Suppressor macrophage (primary cell): ENCODE data around the gene RSAD1.

Experiments
- DNase-seq, 4 experiments: peaks; one replicate each; pipeline ENCODE4 v3.0.0-alpha.2; 2020 to 2022

RSAD1 gene

DNA sequence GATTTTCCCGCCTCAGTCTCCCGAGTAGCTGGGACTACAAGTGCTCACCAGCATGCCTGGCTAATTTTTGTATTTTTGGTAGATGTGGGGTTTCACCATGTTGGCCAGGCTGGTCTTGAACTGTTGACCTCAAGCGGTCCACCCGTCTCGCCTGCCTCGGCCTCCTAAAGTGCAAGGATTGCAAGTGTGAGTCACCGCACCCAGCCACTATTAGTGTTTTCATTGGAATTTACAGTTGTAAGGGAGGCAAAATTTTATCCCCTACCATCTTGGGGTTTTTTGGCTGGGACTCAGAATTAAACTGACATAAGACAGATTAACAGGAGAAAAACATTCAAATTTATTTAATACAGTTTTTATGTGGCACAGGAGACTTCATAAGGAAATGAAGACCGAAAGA lies 17.3 kb downstream of the RSAD1 start:
- DNase-seq, result no peak

DNA sequence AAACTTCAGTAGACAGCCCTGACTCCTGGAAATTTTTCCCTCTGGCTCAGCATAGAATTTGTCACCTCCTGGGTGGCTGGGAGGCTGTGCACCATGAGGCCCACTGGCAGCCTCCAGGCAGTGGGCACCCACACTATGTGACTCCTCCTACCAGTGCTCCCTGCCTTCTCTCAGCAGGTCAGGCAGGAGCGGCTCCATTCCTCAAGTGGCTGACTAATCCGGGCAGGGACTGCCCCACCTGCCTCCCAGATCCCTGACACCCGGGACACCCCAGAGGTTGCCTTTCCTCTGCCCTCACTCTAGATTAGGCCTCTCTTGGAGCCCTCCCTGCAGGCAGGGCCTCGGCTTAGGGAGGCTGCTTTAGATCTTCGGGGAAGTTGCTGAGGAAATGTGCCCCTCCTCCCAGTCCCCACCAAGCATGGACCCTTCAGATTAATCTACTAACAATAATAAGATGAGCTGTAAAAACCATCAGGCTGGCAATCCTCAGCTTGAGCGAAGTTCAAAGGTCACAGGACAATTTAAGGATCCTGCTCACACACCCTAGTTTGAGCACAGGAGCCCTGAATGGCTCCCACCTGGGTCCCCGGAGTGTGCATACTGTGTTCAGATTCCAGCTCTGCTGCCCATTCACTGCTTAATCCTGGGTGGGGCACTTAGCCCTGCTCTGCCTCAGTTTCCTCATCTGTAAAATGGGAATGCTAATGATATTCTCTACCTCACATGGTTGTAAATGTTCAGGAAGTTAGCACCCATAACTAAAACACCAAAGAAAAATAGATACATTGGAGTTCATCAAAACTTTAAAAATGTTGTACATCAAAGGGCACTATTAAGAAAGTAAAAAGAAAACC lies 19.6 kb downstream of the RSAD1 start:
- DNase-seq, result no peak

DNA sequence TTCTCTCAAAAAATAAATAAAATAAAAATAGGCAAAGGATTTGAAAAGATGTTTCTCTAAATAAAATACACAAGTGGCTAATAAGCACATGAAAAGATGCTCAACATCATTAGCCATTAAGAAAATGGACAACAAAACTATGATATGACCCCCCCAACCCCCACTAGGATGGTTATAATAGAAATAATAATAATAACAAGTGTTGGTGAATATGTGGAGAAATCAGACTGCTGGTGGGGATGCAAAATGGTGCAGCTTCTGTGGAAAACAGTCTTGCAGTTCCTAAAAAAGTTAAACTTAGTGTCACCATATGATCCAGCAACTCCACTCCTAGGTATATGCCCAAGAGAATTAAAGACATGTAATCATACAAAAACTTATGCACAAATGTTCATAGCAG lies 20.6 kb downstream of the RSAD1 start:
- no peak for DNase-seq

DNA sequence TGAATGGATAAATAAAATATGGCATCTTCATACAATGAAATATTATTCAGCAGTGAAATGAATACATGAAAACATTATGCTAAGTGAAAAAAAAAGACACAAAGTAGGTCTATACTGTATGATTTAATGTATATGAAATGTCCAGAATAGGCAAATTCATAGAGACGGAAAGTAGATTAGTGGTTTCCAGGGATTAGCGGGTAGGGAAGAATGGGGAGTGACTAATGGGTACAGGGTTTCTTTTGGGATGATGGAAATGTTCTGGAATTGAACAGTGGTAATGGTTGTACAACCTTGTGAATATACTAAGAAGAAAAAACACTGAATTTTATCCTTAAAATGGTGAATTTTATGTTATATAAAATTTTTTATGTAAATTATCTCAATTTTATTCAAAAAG lies 21.1 kb downstream of the RSAD1 start:
- no peak for DNase-seq

DNA sequence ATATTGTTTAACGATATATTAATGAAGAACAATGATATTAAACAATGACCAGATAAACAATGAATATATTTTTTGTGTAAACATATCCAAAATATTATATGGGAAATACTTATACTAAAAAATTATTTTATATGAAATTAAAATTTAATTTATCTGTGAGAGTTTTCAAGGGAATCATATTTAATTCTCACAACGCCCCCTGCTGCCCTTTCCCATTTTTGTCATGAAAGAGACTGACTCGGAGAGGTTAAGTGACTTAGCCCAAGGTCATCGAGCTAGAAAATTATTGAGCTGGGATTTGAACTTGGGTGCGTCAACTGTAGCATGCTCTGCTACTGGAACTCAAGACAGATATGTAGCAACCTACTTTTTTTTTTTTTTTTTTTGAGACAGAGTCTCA lies 22.4 kb downstream of the RSAD1 start:
- DNase-seq, result peak; percentile 44 to 62 (median 58)

DNA sequence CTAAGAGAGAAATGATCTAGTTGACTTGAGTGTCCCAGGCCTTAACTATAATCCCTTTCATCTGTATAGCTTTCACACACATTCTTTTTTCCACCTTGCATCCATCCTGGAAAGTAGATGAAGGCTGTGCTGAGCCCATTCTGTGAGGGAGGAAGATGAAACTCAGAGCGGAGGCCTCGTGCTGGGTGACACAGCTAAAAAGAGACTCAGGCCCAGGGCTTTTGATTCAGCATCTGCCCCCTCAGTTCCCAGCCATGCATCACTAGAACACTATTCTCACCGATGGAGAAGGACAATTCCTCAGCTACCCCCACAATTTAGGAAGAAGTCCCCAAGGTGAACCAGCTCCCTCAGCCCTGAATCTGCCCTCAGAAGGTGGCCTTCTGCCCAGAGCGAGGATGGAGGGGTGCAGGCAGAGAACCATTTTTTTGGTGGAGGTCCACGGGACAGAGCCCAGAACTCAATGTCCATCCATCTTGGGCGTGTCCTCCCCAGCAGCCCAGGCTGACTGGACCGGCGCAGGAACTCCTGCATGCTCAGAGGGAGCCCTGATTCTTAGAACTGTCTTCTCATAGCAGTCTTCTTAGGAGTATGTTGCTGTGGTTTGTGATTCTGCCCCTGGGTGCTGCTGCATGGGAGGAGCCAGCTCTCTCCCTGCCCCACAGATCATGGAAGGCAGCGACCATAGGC lies 23.8 kb downstream of the RSAD1 start:
- DNase-seq, result peak in 2 of 4 experiments; percentile 22 to 30

DNA sequence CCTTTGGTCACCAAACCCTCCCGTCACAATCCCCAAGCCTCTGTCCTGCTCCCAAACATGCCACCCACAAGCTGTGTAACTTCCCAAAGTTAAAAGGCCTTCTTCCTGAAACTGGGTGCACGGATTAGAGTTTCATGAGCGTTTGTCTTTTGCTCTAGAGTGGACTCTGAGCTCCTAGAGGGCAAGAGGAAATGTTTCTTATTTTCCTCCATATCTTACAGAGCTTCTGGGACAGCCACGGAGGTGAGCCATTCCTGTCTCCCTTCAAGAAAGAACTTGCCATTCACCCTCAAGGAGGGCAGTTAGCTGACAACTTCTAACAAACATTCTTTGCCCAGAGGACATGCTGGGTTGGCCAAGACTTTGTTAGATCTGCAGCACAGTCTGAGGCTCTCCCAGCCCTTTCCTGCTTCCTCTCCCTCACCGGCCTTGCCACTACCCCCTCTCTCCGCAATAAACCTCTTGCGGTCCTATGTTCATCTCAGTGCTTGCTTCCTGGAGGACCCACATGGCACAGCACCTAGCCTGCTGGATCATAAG lies 27.0 kb downstream of the RSAD1 start:
- peak in 3 of 4 experiments; percentile 33 to 47 (median 37) for DNase-seq

DNA sequence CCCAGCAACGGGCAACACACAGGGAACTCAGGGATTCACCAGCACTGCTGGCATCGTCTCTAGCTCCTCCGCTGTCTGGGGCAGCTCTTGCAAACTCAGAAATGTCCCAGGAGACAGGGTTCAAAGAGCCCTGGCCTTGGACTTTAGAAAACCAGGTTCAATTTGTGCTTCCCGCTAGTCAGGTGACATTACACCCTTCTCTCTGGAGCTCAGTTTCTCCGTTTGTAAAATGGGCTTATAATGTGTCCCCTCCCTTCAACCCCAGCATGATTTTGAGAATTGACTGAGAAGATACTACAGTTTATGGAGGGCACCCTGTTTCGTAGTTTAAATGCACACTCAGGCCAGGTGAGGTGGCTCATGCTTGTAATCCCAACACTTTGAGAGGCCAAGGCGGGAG lies 27.6 kb downstream of the RSAD1 start:
- DNase-seq, result no peak

DNA sequence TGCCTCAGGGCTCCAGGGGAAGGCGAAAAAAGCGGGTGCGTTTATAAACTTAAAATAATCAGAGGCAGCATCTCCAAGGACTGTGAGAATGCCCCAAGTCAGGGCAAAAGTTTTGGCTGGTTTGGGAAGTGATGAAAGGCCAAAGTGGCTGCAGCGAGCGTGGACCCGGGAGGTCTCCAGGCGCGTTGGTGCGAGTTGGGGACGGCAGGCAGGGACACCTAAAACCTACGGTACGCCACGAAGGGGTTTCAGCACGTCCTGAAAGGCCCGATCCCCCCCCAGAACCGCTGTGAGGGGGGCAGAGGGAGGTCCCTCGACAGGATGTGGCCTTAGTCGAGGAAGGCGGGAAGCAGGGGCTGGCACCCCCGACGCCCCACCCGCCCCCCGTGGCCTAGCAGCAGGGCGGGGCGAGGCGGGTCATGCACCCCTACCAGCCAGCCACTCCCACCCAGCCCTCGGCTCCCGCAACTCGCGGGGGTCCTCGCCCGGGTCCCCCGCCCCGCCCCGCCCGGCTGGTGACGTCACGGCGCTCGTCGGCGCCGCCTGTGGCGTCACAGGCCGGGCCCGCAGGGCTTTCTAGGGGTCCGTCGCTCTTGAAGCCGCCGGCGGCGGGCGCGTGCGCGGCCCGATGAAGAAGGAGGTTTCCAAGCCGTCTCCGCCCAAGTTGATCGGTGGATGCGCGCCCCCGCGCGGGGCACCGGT lies 29.4 kb downstream of the RSAD1 start, which contains the start of gene MYCBPAP:
TSS of gene MYCBPAP (plus strand) at position 569 of the 702 bp plus-strand sequence. CDS start 236 bp downstream, outside the sequence.
- peak; percentile 74 to 89 (median 82) for DNase-seq

GRCh38 chr17:50508573-50509460 lies 30.2 kb downstream of the RSAD1 start:
- DNase-seq, result no peak

GRCh38 chr17:50511058-50511457 lies 32.4 kb downstream of the RSAD1 start:
- no peak for DNase-seq

DNA sequence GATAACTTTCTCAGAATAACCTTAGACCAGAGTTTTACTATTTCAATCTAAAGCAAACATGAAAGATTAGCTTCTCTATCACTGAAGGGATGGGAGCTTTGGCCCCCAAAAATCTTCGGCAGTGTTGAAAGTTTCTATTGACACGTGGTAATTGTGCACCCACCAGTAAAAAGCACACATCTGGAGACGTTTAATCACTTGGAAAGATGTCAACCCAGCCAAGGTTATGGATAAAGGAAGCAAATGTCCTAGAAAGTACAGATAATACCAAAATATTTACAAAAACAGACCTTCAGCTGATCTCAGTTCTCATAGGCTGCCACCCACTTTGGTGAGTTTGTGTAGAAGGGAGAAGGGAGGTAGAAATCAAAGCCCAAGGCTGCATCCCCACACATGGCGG lies 34.8 kb downstream of the RSAD1 start:
- no peak for DNase-seq

DNA sequence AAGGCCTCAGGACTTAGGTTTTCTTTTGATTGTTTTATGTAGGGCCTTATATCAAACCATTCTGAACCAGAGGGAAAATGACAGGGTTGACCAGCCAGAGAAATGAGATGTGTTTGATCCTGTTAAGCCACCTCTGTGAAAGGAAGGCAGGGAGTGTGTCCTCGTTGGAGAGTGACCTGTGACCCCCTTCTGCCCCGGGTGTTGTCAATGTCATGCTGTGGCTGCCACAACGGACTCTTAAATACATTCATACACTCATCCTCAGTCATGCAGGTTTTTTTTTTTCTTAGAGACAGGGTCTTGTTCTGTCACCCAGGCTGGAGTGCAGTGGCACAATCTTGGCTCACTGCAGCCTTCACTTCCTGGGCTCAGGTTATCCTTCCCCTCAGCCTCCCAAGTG lies 35.7 kb downstream of the RSAD1 start:
- DNase-seq, result no peak

GRCh38 chr17:50514936-50515702 lies 36.5 kb downstream of the RSAD1 start:
- peak; percentile 28 to 66 (median 62) for DNase-seq

- DNase-seq, result no peak
These were observed 38.4 kb downstream of the RSAD1 start for GRCh38 chr17:50517011-50517410.

- no peak for DNase-seq
These were observed 39.1 kb downstream of the RSAD1 start for GRCh38 chr17:50517504-50518383.

DNA sequence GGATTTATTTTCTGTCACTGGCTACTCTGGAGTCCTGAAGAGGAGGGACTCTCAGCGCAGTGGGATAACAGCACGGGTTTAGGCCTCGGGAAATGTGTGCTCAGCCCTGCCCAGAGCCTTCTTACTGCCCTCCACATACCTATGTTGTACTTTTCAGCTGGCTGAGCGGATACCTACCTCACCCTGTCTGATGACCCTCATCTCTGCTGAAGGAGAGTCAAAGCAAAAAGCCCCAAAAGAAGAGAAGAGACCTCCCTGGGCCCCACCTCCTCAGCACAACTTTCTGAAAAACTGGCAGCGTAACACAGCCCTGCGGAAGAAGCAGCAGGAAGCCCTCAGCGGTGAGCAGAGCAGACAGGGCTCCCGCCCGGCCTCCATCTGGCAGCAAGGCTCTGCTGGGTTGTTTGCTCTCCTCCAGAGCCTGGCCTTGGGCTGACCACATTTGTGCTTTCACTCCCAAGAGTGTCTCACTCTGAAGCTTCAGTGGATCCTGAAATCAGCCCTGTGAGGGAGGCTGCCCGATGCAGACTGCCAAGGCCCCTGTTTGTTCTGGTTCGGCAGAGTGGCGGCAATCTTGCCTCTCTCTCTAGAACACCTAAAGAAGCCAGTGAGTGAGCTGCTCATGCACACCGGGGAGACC lies 39.8 kb downstream of the RSAD1 start:
- no peak for DNase-seq

- peak in 1 of 4 experiments; percentile 0 for DNase-seq
These were observed 40.6 kb downstream of the RSAD1 start for GRCh38 chr17:50519141-50519834.

DNA sequence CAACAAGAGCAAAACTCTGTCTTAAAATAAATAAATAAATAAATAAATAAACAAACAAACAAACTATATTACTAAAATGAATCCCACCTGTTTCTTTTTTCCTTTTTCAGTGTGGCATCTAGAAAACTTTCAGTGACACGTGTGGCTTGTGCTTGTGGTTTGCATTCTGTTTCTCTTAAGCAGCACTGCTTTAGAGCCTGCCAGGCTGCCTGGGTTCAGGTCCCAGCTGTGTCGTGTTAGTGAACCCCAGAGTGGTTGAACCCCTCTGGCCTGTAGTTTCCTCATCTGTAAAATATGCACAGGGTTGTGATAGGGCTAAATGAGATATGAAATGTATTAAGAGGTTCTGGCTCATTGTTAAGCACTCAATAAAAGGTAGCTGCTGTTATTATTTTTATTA lies 41.8 kb downstream of the RSAD1 start:
- no peak for DNase-seq
